ENCODE results near the gene RNF14.

- TF ChIP-seq CTCF (IDR thresholded peaks at IDR 0.05) (peak in 2 of 4 experiments; percentile 19 to 39), POLR2A (IDR thresholded peaks at IDR 0.05) (no peak)
These were observed 43.4 kb downstream of the RNF14 start for GRCh38 chr5:142012186-142012785.
